ENCODE measurements around the gene TRPM3.

GRCh38 chr9:71127301-71127700, 5.9 kb upstream of the TRPM3 start:
- TF ChIP-seq CTCF (IDR thresholded peaks at IDR 0.05), result no peak
- no peak for TF ChIP-seq POLR2A (IDR thresholded peaks at IDR 0.05)
